ENCODE results near the gene NT5C2.

Gene NT5C2

GRCh38 chr10:103100620-103101019, 92.5 kb downstream of the NT5C2 start:
- DNase-seq (ENCODE audit: insufficient read length, low spot score) (no peak), FAIRE-seq (no peak)
- TF ChIP-seq PAX5 (IDR thresholded peaks at IDR 0.05; ENCODE audit: insufficient read depth, low read length, severe bottlenecking) (no peak), SPI1 (IDR thresholded peaks at IDR 0.05; ENCODE audit: low read depth, low read length) (no peak), POLR2AphosphoS5 (IDR thresholded peaks at IDR 0.05; ENCODE audit: low read depth, low read length) (no peak), TAF1 (IDR thresholded peaks at IDR 0.05; ENCODE audit: low read depth, low read length) (no peak), POU2F2 (IDR thresholded peaks at IDR 0.05; ENCODE audit: low read depth, low read length) (no peak), POLR2A (IDR thresholded peaks at IDR 0.05; ENCODE audit: low read depth, low read length) (no peak)

GRCh38 chr10:103098240-103098639, 94.8 kb downstream of the NT5C2 start:
- TF ChIP-seq POLR2AphosphoS5 (IDR thresholded peaks at IDR 0.05; ENCODE audit: low read depth, low read length) (no peak), SPI1 (IDR thresholded peaks at IDR 0.05; ENCODE audit: low read depth, low read length) (no peak), POU2F2 (IDR thresholded peaks at IDR 0.05; ENCODE audit: low read depth, low read length) (no peak), POLR2A (IDR thresholded peaks at IDR 0.05; ENCODE audit: low read depth, low read length) (no peak)
- DNase-seq (ENCODE audit: insufficient read length, low spot score) (no peak), FAIRE-seq (peak; percentile 9)

GRCh38 chr10:103096130-103096529, 96.9 kb downstream of the NT5C2 start:
- DNase-seq (ENCODE audit: insufficient read length, low spot score) (no peak), FAIRE-seq (no peak)
- TF ChIP-seq PAX5 (IDR thresholded peaks at IDR 0.05; ENCODE audit: insufficient read depth, low read length, severe bottlenecking) (no peak), POLR2AphosphoS5 (IDR thresholded peaks at IDR 0.05; ENCODE audit: low read depth, low read length) (no peak), TAF1 (IDR thresholded peaks at IDR 0.05; ENCODE audit: low read depth, low read length) (no peak), SPI1 (IDR thresholded peaks at IDR 0.05; ENCODE audit: low read depth, low read length) (no peak), POU2F2 (IDR thresholded peaks at IDR 0.05; ENCODE audit: low read depth, low read length) (no peak), POLR2A (IDR thresholded peaks at IDR 0.05; ENCODE audit: low read depth, low read length) (no peak)

DNA sequence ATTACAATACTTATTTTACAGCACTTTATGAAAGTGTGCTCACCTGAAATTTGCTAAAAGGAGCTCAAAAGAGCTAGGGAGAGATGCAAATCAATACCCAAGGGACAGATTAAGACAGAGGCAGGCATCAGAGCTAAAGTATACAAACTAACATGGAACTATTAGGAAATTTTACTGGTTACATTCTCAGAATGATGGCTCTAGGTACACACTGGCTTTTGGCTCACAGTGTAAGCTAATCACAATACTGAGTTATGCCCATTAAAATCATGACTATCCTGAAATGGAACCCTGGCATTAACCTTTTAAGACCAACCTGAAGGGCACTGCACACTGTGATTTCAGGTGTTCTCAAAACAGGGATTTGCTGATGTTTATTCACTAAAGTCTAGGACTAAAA, 98.1 kb downstream of the NT5C2 start:
- FAIRE-seq (no peak), DNase-seq (ENCODE audit: insufficient read length, low spot score) (no peak)
- TF ChIP-seq TAF1 (IDR thresholded peaks at IDR 0.05; ENCODE audit: low read depth, low read length) (no peak), SPI1 (IDR thresholded peaks at IDR 0.05; ENCODE audit: low read depth, low read length) (no peak), POU2F2 (IDR thresholded peaks at IDR 0.05; ENCODE audit: low read depth, low read length) (no peak), POLR2AphosphoS5 (IDR thresholded peaks at IDR 0.05; ENCODE audit: low read depth, low read length) (no peak), POLR2A (IDR thresholded peaks at IDR 0.05; ENCODE audit: low read depth, low read length) (no peak), PAX5 (IDR thresholded peaks at IDR 0.05; ENCODE audit: insufficient read depth, low read length, severe bottlenecking) (no peak)

GRCh38 chr10:103090911-103091310, 102.2 kb downstream of the NT5C2 start:
- TF ChIP-seq POLR2AphosphoS5 (IDR thresholded peaks at IDR 0.05; ENCODE audit: low read depth, low read length) (no peak), PAX5 (IDR thresholded peaks at IDR 0.05; ENCODE audit: insufficient read depth, low read length, severe bottlenecking) (no peak), SPI1 (IDR thresholded peaks at IDR 0.05; ENCODE audit: low read depth, low read length) (no peak), POU2F2 (IDR thresholded peaks at IDR 0.05; ENCODE audit: low read depth, low read length) (no peak), POLR2A (IDR thresholded peaks at IDR 0.05; ENCODE audit: low read depth, low read length) (no peak), TAF1 (IDR thresholded peaks at IDR 0.05; ENCODE audit: low read depth, low read length) (no peak)
- FAIRE-seq: no peak
- no peak for DNase-seq (ENCODE audit: insufficient read length, low spot score)

- DNase-seq (ENCODE audit: insufficient read length, low spot score) (no peak), FAIRE-seq (no peak)
- TF ChIP-seq POU2F2 (IDR thresholded peaks at IDR 0.05; ENCODE audit: low read depth, low read length): no peak
- no peak for TF ChIP-seq PAX5 (IDR thresholded peaks at IDR 0.05; ENCODE audit: insufficient read depth, low read length, severe bottlenecking)
- TF ChIP-seq TAF1 (IDR thresholded peaks at IDR 0.05; ENCODE audit: low read depth, low read length): no peak
- no peak for TF ChIP-seq POLR2AphosphoS5 (IDR thresholded peaks at IDR 0.05; ENCODE audit: low read depth, low read length)
- no peak for TF ChIP-seq POLR2A (IDR thresholded peaks at IDR 0.05; ENCODE audit: low read depth, low read length)
- no peak for TF ChIP-seq SPI1 (IDR thresholded peaks at IDR 0.05; ENCODE audit: low read depth, low read length)
Measured at GRCh38 chr10:103089493-103089892, 103.6 kb downstream of the NT5C2 start.

GRCh38 chr10:103086799-103087198, 106.3 kb downstream of the NT5C2 start:
- TF ChIP-seq POLR2AphosphoS5 (IDR thresholded peaks at IDR 0.05; ENCODE audit: low read depth, low read length) (no peak), POU2F2 (IDR thresholded peaks at IDR 0.05; ENCODE audit: low read depth, low read length) (no peak), PAX5 (IDR thresholded peaks at IDR 0.05; ENCODE audit: insufficient read depth, low read length, severe bottlenecking) (no peak), SPI1 (IDR thresholded peaks at IDR 0.05; ENCODE audit: low read depth, low read length) (no peak), POLR2A (IDR thresholded peaks at IDR 0.05; ENCODE audit: low read depth, low read length) (no peak)
- DNase-seq (ENCODE audit: insufficient read length, low spot score) (no peak), FAIRE-seq (no peak)

GRCh38 chr10:103086261-103086660, 106.8 kb downstream of the NT5C2 start:
- DNase-seq (ENCODE audit: insufficient read length, low spot score) (no peak), FAIRE-seq (no peak)
- TF ChIP-seq POU2F2 (IDR thresholded peaks at IDR 0.05; ENCODE audit: low read depth, low read length) (no peak), TAF1 (IDR thresholded peaks at IDR 0.05; ENCODE audit: low read depth, low read length) (no peak), POLR2A (IDR thresholded peaks at IDR 0.05; ENCODE audit: low read depth, low read length) (no peak), SPI1 (IDR thresholded peaks at IDR 0.05; ENCODE audit: low read depth, low read length) (no peak), PAX5 (IDR thresholded peaks at IDR 0.05; ENCODE audit: insufficient read depth, low read length, severe bottlenecking) (no peak), POLR2AphosphoS5 (IDR thresholded peaks at IDR 0.05; ENCODE audit: low read depth, low read length) (no peak)

DNA sequence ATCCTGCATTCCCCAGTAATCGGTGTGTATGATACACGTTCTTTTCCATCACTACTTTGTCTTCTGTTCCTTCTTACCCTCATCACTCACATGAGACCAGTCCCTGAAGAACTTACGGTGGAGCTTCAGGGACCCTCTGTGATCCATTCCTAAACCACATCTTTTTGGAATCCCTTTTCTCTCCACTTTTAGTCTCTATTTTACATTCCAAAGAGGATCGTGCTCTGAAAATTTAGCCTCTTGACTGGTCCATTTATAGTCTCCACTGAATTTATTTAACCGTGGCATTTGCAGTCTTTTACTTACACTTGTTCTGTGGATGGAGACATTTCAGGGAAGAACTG, 109.1 kb downstream of the NT5C2 start:
- DNase-seq (ENCODE audit: insufficient read length, low spot score) (no peak), FAIRE-seq (no peak)
- TF ChIP-seq POLR2AphosphoS5 (IDR thresholded peaks at IDR 0.05; ENCODE audit: low read depth, low read length) (no peak), PAX5 (IDR thresholded peaks at IDR 0.05; ENCODE audit: insufficient read depth, low read length, severe bottlenecking) (no peak), POU2F2 (IDR thresholded peaks at IDR 0.05; ENCODE audit: low read depth, low read length) (no peak), TAF1 (IDR thresholded peaks at IDR 0.05; ENCODE audit: low read depth, low read length) (no peak), SPI1 (IDR thresholded peaks at IDR 0.05; ENCODE audit: low read depth, low read length) (no peak), POLR2A (IDR thresholded peaks at IDR 0.05; ENCODE audit: low read depth, low read length) (no peak)

DNA sequence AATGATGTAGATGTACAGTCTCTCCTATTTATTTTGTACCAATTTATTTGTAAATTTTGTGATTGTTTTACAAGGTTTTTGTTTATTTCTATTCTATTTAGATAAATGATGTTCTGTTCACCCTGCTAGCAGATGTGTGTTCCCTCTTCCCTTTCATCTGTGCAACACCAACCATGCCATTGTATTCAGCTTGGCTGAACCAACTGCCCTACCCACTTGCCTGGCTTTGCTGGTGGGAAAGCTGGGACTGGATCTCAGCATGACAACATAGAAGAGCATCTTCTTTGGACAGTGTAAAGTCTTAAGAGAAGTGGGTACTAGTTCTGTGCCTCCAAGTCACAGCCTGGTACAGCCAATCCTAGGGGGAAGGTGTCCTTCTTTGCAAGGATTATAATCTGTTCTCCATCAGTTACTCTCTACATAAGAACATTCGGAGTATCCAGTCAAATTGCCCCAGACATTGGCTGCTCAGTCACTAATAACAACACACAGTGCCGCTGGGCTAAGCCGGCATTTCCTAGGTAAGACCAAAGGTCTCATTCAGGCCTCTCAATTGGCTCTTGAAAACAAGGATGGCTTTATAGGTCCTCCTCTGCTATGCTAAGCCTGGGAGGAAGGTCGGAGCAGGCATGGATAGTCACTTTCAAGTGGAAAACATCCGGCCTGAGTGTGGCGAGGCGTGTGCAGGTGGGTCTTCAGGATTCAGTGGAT, 109.7 kb downstream of the NT5C2 start:
- no peak for DNase-seq (ENCODE audit: insufficient read length, low spot score)
- FAIRE-seq: no peak
- TF ChIP-seq SPI1 (IDR thresholded peaks at IDR 0.05; ENCODE audit: low read depth, low read length) (no peak), POU2F2 (IDR thresholded peaks at IDR 0.05; ENCODE audit: low read depth, low read length) (no peak), POLR2AphosphoS5 (IDR thresholded peaks at IDR 0.05; ENCODE audit: low read depth, low read length) (no peak), POLR2A (IDR thresholded peaks at IDR 0.05; ENCODE audit: low read depth, low read length) (no peak), TAF1 (IDR thresholded peaks at IDR 0.05; ENCODE audit: low read depth, low read length) (no peak), PAX5 (IDR thresholded peaks at IDR 0.05; ENCODE audit: insufficient read depth, low read length, severe bottlenecking) (no peak)
